ENCODE results near the gene HSD11B1L. TPM values are rescaled to one million over a fixed set of nuclear protein-coding genes. Genes with fewer than 3 reads are reported as not detected.

The HSD11B1L gene
- total RNA-seq, 1 donor: 8.1 TPM

GRCh38 chr19:5666921-5667610 lies 13.8 kb upstream of the HSD11B1L start:
- no peak for DNase-seq (ENCODE audit: low read depth in 2 of 3, low spot score in 2 of 3)

GRCh38 chr19:5667751-5668271 lies 13.0 kb upstream of the HSD11B1L start:
- DNase-seq (ENCODE audit: low read depth in 2 of 3, low spot score in 2 of 3): no peak

GRCh38 chr19:5669212-5669611 lies 11.6 kb upstream of the HSD11B1L start:
- DNase-seq (ENCODE audit: low read depth in 2 of 3, low spot score in 2 of 3): no peak

- DNase-seq (ENCODE audit: low read depth in 2 of 3, low spot score in 2 of 3): no peak
Measured at GRCh38 chr19:5671600-5671999, 9.2 kb upstream of the HSD11B1L start.

- DNase-seq (ENCODE audit: low read depth in 2 of 3, low spot score in 2 of 3): no peak
Measured at GRCh38 chr19:5672708-5673459, 7.9 kb upstream of the HSD11B1L start.

GRCh38 chr19:5673752-5674151 lies 7.1 kb upstream of the HSD11B1L start:
- no peak for DNase-seq (ENCODE audit: low read depth in 2 of 3, low spot score in 2 of 3)

- no peak for DNase-seq (ENCODE audit: low read depth in 2 of 3, low spot score in 2 of 3)
Measured at GRCh38 chr19:5674714-5675113, 6.1 kb upstream of the HSD11B1L start.

GRCh38 chr19:5676105-5676771 lies 4.6 kb upstream of the HSD11B1L start:
- DNase-seq (ENCODE audit: low read depth in 2 of 3, low spot score in 2 of 3): no peak

- DNase-seq (ENCODE audit: low read depth in 2 of 3, low spot score in 2 of 3): no peak
Measured at GRCh38 chr19:5676772-5677105, 4.1 kb upstream of the HSD11B1L start.

- no peak for DNase-seq (ENCODE audit: low read depth in 2 of 3, low spot score in 2 of 3)
Measured at GRCh38 chr19:5677136-5677535, 3.7 kb upstream of the HSD11B1L start.

- no peak for DNase-seq (ENCODE audit: low read depth in 2 of 3, low spot score in 2 of 3)
Measured at GRCh38 chr19:5677580-5677979, 3.2 kb upstream of the HSD11B1L start.

- no peak for DNase-seq (ENCODE audit: low read depth in 2 of 3, low spot score in 2 of 3)
Measured at GRCh38 chr19:5678071-5678718, 2.6 kb upstream of the HSD11B1L start.

GRCh38 chr19:5679289-5680083 lies 1.3 kb upstream of the HSD11B1L start:
- no peak for DNase-seq (ENCODE audit: low read depth in 2 of 3, low spot score in 2 of 3)

- DNase-seq (ENCODE audit: low read depth in 2 of 3, low spot score in 2 of 3): no peak
Measured at GRCh38 chr19:5680084-5680436, 767 bp upstream of the HSD11B1L start.

GRCh38 chr19:5681391-5682106 lies 722 bp downstream of the HSD11B1L start:
- DNase-seq (ENCODE audit: low read depth in 2 of 3, low spot score in 2 of 3): no peak

GRCh38 chr19:5682107-5682482 lies 1.3 kb downstream of the HSD11B1L start:
- DNase-seq (ENCODE audit: low read depth in 2 of 3, low spot score in 2 of 3): no peak

GRCh38 chr19:5683177-5683886 lies 2.5 kb downstream of the HSD11B1L start:
- DNase-seq (ENCODE audit: low read depth in 2 of 3, low spot score in 2 of 3): no peak

GRCh38 chr19:5684694-5685430 lies 4.0 kb downstream of the HSD11B1L start:
- DNase-seq (ENCODE audit: low read depth in 2 of 3, low spot score in 2 of 3): no peak

- DNase-seq (ENCODE audit: low read depth in 2 of 3, low spot score in 2 of 3): no peak
Measured at GRCh38 chr19:5686326-5686646, 5.5 kb downstream of the HSD11B1L start.

Data from hematopoietic multipotent progenitor cell (in vitro differentiated cells).